Measurements from ENCODE around the gene KCNH4. TPM values are rescaled to one million over a fixed set of nuclear protein-coding genes. Genes with fewer than 3 reads are reported as not detected.

KCNH4 gene
- total and polyA plus RNA-seq, 2 of the 13 experiments (the other 11 are each of a cell fraction or from before 2014, with no cell fraction given) = 0.01 to 0.09 TPM

- TF ChIP-seq PRDM10 (CRISPR knock-in tag; IDR thresholded peaks at IDR 0.05; ENCODE audit: low read depth) = no peak; the same call in 1 of the 2 replicates
- no peak for TF ChIP-seq PAF1 (CRISPR knock-in tag; IDR thresholded peaks at IDR 0.05)
- TF ChIP-seq ZNF761 (CRISPR knock-in tag; conservative IDR thresholded peaks at IDR 0.05) = no peak
- TF ChIP-seq PITX1 (CRISPR knock-in tag; IDR thresholded peaks at IDR 0.05) = peak; percentile 74
- TF ChIP-seq ZFP82 (CRISPR knock-in tag; IDR thresholded peaks at IDR 0.05; ENCODE audit: borderline replicate concordance) = 0 out of 2 replicates have a peak, but pooled peaks have one; percentile 31
- no peak for TF ChIP-seq ZNF629 (CRISPR knock-in tag; conservative IDR thresholded peaks at IDR 0.05)
- TF ChIP-seq ZFYVE20 (CRISPR knock-in tag; IDR thresholded peaks at IDR 0.05; ENCODE audit: borderline replicate concordance, low read depth) = no peak
- TF ChIP-seq TBX3 (IDR thresholded peaks at IDR 0.05; ENCODE audit: borderline replicate concordance) = no peak
- no peak for TF ChIP-seq ATF3 (CRISPR knock-in tag; IDR thresholded peaks at IDR 0.05)
- TF ChIP-seq SALL2 (CRISPR knock-in tag; IDR thresholded peaks at IDR 0.05) = no peak
- TF ChIP-seq RELA (CRISPR knock-in tag; IDR thresholded peaks at IDR 0.05) = 0 out of 2 replicates have a peak, but pooled peaks have one; percentile 49
- TF ChIP-seq ESRRA (CRISPR knock-in tag; IDR thresholded peaks at IDR 0.05; ENCODE audit: low read depth) = peak; percentile 75; the same call in 1 of the 2 replicates
- TF ChIP-seq HNF4G (IDR thresholded peaks at IDR 0.05; ENCODE audit: borderline replicate concordance, low read depth, low read length) = no peak
- no peak for TF ChIP-seq HNF4G (CRISPR knock-in tag; IDR thresholded peaks at IDR 0.05; ENCODE audit: borderline replicate concordance, low read depth)
- TF ChIP-seq ZNF556 (CRISPR knock-in tag; IDR thresholded peaks at IDR 0.05; ENCODE audit: borderline replicate concordance) = no peak; the same call in 1 of the 2 replicates
- no peak for TF ChIP-seq ZMAT5 (CRISPR knock-in tag; IDR thresholded peaks at IDR 0.05; ENCODE audit: borderline replicate concordance, low read depth)
- no peak for TF ChIP-seq ZBTB49 (CRISPR knock-in tag; IDR thresholded peaks at IDR 0.05; ENCODE audit: borderline replicate concordance)
- TF ChIP-seq ZNF234 (CRISPR knock-in tag; conservative IDR thresholded peaks at IDR 0.05) = no peak
- no peak for TF ChIP-seq EED (CRISPR knock-in tag; IDR thresholded peaks at IDR 0.05)
- TF ChIP-seq ZNF576 (CRISPR knock-in tag; IDR thresholded peaks at IDR 0.05) = no peak
- no peak for TF ChIP-seq ZNF557 (CRISPR knock-in tag; IDR thresholded peaks at IDR 0.05)
- TF ChIP-seq ZNF251 (CRISPR knock-in tag; IDR thresholded peaks at IDR 0.05) = no peak
Measured at GRCh38 chr17:42135664-42136653, 45.0 kb downstream of the KCNH4 start (continued).

Measured in HepG2 (cell line).